GM12892 (cell line): ENCODE data around the gene LTK.

Source experiments
- POLR2A ChIP-seq: IDR thresholded peaks from 2 replicates; pipeline ENCODE4 v1.6.1; 2011; ENCODE audit warnings: low read depth, low read length, control low read depth
- POLR2AphosphoS5 ChIP-seq: IDR thresholded peaks from 2 replicates; pipeline ENCODE4 v1.6.1; 2011; ENCODE audit warnings: low read depth, low read length, control low read depth

- TF ChIP-seq POLR2A (no peak), POLR2AphosphoS5 (no peak)
These were observed 2.9 kb downstream of the LTK start for GRCh38 chr15:41510728-41511127.
